H9 (cell line): ENCODE results near the gene C2orf49. TPM values are rescaled to one million over a fixed set of nuclear protein-coding genes. Genes with fewer than 3 reads are reported as not detected.

ENCODE experiments used
- DNase-seq: peaks from one replicate; pipeline ENCODE4 v3.0.0-alpha.2; 2017
- H2AFZ ChIP-seq: one replicate; pipeline ENCODE4 v1.6.1; 2013; ENCODE audit warnings: mild to moderate bottlenecking, low read length, control low read depth, moderate library complexity
- H2AK5ac ChIP-seq: 2 replicates; pipeline ENCODE4 v1.6.1; 2013; ENCODE audit warnings: low read length, control low read depth, mixed read lengths; ENCODE audit not compliant: insufficient read length
- H2BK120ac ChIP-seq: one replicate; pipeline ENCODE4 v1.6.1; 2013; ENCODE audit warnings: low read depth, mild to moderate bottlenecking, low read length, control low read depth, inconsistent platforms; ENCODE audit not compliant: poor library complexity, severe bottlenecking
- H2BK12ac ChIP-seq: 2 replicates; pipeline ENCODE4 v1.6.1; 2013; ENCODE audit warnings: low read length, control low read depth, mixed read lengths, low read depth; ENCODE audit not compliant: insufficient read length
- H2BK15ac ChIP-seq: 2 replicates; pipeline ENCODE4 v1.6.1; 2013; ENCODE audit warnings: low read depth, low read length, control low read depth
- H2BK20ac ChIP-seq: one replicate; pipeline ENCODE4 v1.6.1; 2013; ENCODE audit warnings: low read depth, mild to moderate bottlenecking, low read length, control low read depth, inconsistent platforms; ENCODE audit not compliant: poor library complexity, severe bottlenecking
- H2BK5ac ChIP-seq: 2 replicates; pipeline ENCODE4 v1.6.1; 2013; ENCODE audit warnings: low read length, control low read depth, mixed read lengths; ENCODE audit not compliant: insufficient read length
- H3K14ac ChIP-seq: 2 replicates; pipeline ENCODE4 v1.6.1; 2013; ENCODE audit warnings: low read length, control low read depth; ENCODE audit not compliant: insufficient read depth
- H3K18ac ChIP-seq: 2 replicates; pipeline ENCODE4 v1.6.1; 2013; ENCODE audit warnings: low read depth, mild to moderate bottlenecking, mixed read lengths, low read length, control low read depth; ENCODE audit not compliant: insufficient read length
- H3K23ac ChIP-seq: 2 replicates; pipeline ENCODE4 v1.6.1; 2013; ENCODE audit warnings: low read length, control low read depth, mixed read lengths, low read depth; ENCODE audit not compliant: insufficient read length
- H3K23me2 ChIP-seq: 2 replicates; pipeline ENCODE4 v1.6.1; 2013; ENCODE audit warnings: low read depth, mild to moderate bottlenecking, mixed read lengths, low read length, control low read depth; ENCODE audit not compliant: insufficient read length, poor library complexity, severe bottlenecking
- H3K27ac ChIP-seq: 2 replicates; pipeline ENCODE4 v1.5.1; 2013; ENCODE audit warnings: low read length, control low read depth, mixed read lengths, low read depth; ENCODE audit not compliant: insufficient read length
- H3K27me3 ChIP-seq: 2 replicates; pipeline ENCODE4 v1.6.1; 2013; ENCODE audit warnings: low read length, control low read depth, inconsistent platforms; ENCODE audit not compliant: insufficient read depth
- H3K4ac ChIP-seq: 2 replicates; pipeline ENCODE4 v1.6.1; 2013; ENCODE audit warnings: low read depth, mild to moderate bottlenecking, control low read depth, inconsistent platforms, low read length, moderate library complexity
- H3K4me1 ChIP-seq: 2 replicates; pipeline ENCODE4 v1.6.1; 2013; ENCODE audit warnings: low read length, control low read depth, inconsistent platforms; ENCODE audit not compliant: insufficient read depth
- H3K4me2 ChIP-seq: 2 replicates; pipeline ENCODE4 v1.6.1; 2013; ENCODE audit warnings: low read length, control low read depth, mixed read lengths; ENCODE audit not compliant: insufficient read length, insufficient read depth
- H3K56ac ChIP-seq: 2 replicates; pipeline ENCODE4 v1.6.1; 2013; ENCODE audit warnings: low read depth, mild to moderate bottlenecking, mixed read lengths, low read length, control low read depth; ENCODE audit not compliant: insufficient read length
- H3K79me1 ChIP-seq: 2 replicates; pipeline ENCODE4 v1.6.1; 2013; ENCODE audit warnings: low read depth, mild to moderate bottlenecking, moderate library complexity, low read length, control low read depth, inconsistent platforms; ENCODE audit not compliant: insufficient read depth, poor library complexity, severe bottlenecking
- H3K79me2 ChIP-seq: 2 replicates; pipeline ENCODE4 v1.6.1; 2013; ENCODE audit warnings: low read length, control low read depth, inconsistent platforms; ENCODE audit not compliant: insufficient read depth
- H3K9ac ChIP-seq: 2 replicates; pipeline ENCODE4 v1.6.1; 2013; ENCODE audit warnings: low read length, control low read depth, mixed read lengths; ENCODE audit not compliant: insufficient read length; ENCODE audit errors: extremely low read depth
- H3K9me3 ChIP-seq: one replicate; pipeline ENCODE4 v1.6.1; 2013; ENCODE audit warnings: low read depth, low read length, inconsistent platforms; ENCODE audit not compliant: control insufficient read depth
- H3T11ph ChIP-seq: one replicate; pipeline ENCODE4 v1.6.1; 2013; ENCODE audit warnings: mild to moderate bottlenecking, low read length, control low read depth, inconsistent platforms
- H4K20me1 ChIP-seq: one replicate; pipeline ENCODE4 v1.6.1; 2013; ENCODE audit not compliant: control insufficient read depth, insufficient read length, insufficient read depth
- H4K5ac ChIP-seq: 2 replicates; pipeline ENCODE4 v1.6.1; 2013; ENCODE audit warnings: low read depth, mild to moderate bottlenecking, mixed read lengths, low read length, control low read depth; ENCODE audit not compliant: insufficient read length
- H4K8ac ChIP-seq: replicated peaks from 2 replicates; pipeline ENCODE4 v1.6.1; 2013; ENCODE audit warnings: low read length, control low read depth, mixed read lengths, low read depth; ENCODE audit not compliant: insufficient read length
- H4K91ac ChIP-seq: 2 replicates; pipeline ENCODE4 v1.6.1; 2013; ENCODE audit warnings: low read depth, mild to moderate bottlenecking, moderate library complexity, mixed read lengths, low read length, control low read depth; ENCODE audit not compliant: insufficient read length
- H3K27ac Mint-ChIP-seq, 3 experiments: 2 replicates in 2 of 3; 3 replicates in 1 of 3; pipeline ENCODE4 v1.8.0; 2020 to 2021; ENCODE audit warnings: mixed read lengths in 3 of 3, mild to moderate bottlenecking in 1 of 3, moderate library complexity in 1 of 3
- H3K27me3 Mint-ChIP-seq: 2 replicates; pipeline ENCODE4 v1.8.0; 2021; ENCODE audit warnings: low read depth, mild to moderate bottlenecking, moderate library complexity, mixed read lengths
- H3K36me3 Mint-ChIP-seq, 3 experiments: 2 replicates in 2 of 3; 3 replicates in 1 of 3; pipeline ENCODE4 v1.8.0; 2020 to 2021; ENCODE audit warnings: low read depth in 3 of 3, mixed read lengths in 3 of 3; ENCODE audit not compliant: insufficient read depth in 1 of 3
- H3K4me1 Mint-ChIP-seq, 2 experiments: 2 replicates each; pipeline ENCODE4 v1.8.0; 2020; ENCODE audit warnings: mixed read lengths in 2 of 2
- H3K4me3 Mint-ChIP-seq, 2 experiments: 2 replicates in 1 of 2; 3 replicates in 1 of 2; pipeline ENCODE4 v1.8.0; 2020 to 2021; ENCODE audit warnings: mild to moderate bottlenecking in 2 of 2, mixed read lengths in 2 of 2, moderate library complexity in 1 of 2
- H3K9me3 Mint-ChIP-seq, 2 experiments: 2 replicates in 1 of 2; 3 replicates in 1 of 2; pipeline ENCODE4 v1.8.0; 2020; ENCODE audit warnings: mild to moderate bottlenecking in 2 of 2, mixed read lengths in 2 of 2, moderate library complexity in 1 of 2
- WGBS: extraction: QIAGEN DNeasy Blood & Tissue Kit; methylation state at CpG from one replicate; pipeline ENCODE4 v1.1.7; 2013; ENCODE audit warnings: missing lambda C conversion rate, low lambda C conversion rate, mixed read lengths; ENCODE audit not compliant: insufficient read length; ENCODE audit errors: extremely low coverage; 5-methylcytosine and 5-hydroxymethylcytosine counted together
- total RNA-seq: library from RNA; stranded (reverse); gene quantifications from 2 replicates; pipeline ENCODE4 v1.2.1, GENCODE V29; 2021
- TF ChIP-seq, protein P1 (sequence below): fragments of 200-600 bp; sonication (generic); conservative IDR thresholded peaks from 3 replicates; pipeline ENCODE4 v1.8.0; 2021; ENCODE audit warnings: antibody characterized with exemption, mild to moderate bottlenecking

Gene C2orf49
- total RNA-seq, 1 experiment from 2014 or later = 18.8 TPM

- Histone ChIP-seq H2BK12ac (no peak overlapping the region), H4K20me1 (no peaks in the 10 kb centered on the region), H2BK5ac (no peak overlapping the region), H3K27ac (no peak overlapping the region), H3K56ac (no peak overlapping the region), H3K23ac (no peak overlapping the region), H3K79me1 (no peaks in the 10 kb centered on the region), H3K27me3 (no peaks in the 10 kb centered on the region), H3K18ac (no peak overlapping the region), H2BK20ac (no peak overlapping the region), H2BK15ac (no peak overlapping the region), H4K91ac (no peak overlapping the region), H4K5ac (no peak overlapping the region), H2BK120ac (no peak overlapping the region), H2AK5ac (no peak overlapping the region), H3K4me2 (no peak overlapping the region), H4K8ac (no peak overlapping the region), H2AFZ (no peak overlapping the region), H3K14ac (no peak overlapping the region), H3K4me1 (peaks cover 10% of the 10 kb centered on the region; the same call in 1 of the 2 replicates), H3K79me2 (peaks cover 7% of the 10 kb centered on the region; the same call in 1 of the 2 replicates), H3K4ac (no peak overlapping the region), H3T11ph (no peak overlapping the region), H3K9me3 (no peaks in the 10 kb centered on the region), H3K9ac (no peak overlapping the region), H3K23me2 (peaks cover 8% of the 10 kb centered on the region)
- WGBS = no CpG with 5 or more reads among the region's 4 CpGs
- Mint-ChIP-seq H3K36me3 (no peaks in the 10 kb centered on the region; a peak in 1 of 7 replicates), H3K4me1 (peaks cover 23 to 27% of the 10 kb centered on the region in 2 experiments), H3K9me3 (no peaks in the 10 kb centered on the region), H3K27ac (no peak overlapping the region), H3K4me3 (no peak overlapping the region; a peak in 1 of 5 replicates), H3K27me3 (peaks cover 2% of the 10 kb centered on the region; the same call in 1 of the 2 replicates)
- TF ChIP-seq, protein P1, sequence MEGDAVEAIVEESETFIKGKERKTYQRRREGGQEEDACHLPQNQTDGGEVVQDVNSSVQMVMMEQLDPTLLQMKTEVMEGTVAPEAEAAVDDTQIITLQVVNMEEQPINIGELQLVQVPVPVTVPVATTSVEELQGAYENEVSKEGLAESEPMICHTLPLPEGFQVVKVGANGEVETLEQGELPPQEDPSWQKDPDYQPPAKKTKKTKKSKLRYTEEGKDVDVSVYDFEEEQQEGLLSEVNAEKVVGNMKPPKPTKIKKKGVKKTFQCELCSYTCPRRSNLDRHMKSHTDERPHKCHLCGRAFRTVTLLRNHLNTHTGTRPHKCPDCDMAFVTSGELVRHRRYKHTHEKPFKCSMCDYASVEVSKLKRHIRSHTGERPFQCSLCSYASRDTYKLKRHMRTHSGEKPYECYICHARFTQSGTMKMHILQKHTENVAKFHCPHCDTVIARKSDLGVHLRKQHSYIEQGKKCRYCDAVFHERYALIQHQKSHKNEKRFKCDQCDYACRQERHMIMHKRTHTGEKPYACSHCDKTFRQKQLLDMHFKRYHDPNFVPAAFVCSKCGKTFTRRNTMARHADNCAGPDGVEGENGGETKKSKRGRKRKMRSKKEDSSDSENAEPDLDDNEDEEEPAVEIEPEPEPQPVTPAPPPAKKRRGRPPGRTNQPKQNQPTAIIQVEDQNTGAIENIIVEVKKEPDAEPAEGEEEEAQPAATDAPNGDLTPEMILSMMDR = no peak
- DNase-seq = no peak
Measured at GRCh38 chr2:105324101-105324500, 13.2 kb upstream of the C2orf49 start.
